Mucosa of descending colon (tissue), 3 donors: ENCODE results near the gene DENND2A. TPM values are rescaled to one million over a fixed set of nuclear protein-coding genes. Genes with fewer than 3 reads are reported as not detected.
"Not testable (repeated sequence)": the region's sequence is repeated elsewhere in the genome, so short reads cannot be mapped to it uniquely, and the experiment has no call there.

Experiments
- ATAC-seq: fragments of 200-7000 bp; cut with Tn5 transposase; one replicate; pipeline ENCODE4 v1.9.1; 2020; ENCODE audit warnings: mild to moderate bottlenecking, moderate library complexity
- DNase-seq, 3 donors: peaks; one replicate each; pipeline ENCODE4 v3.0.0-alpha.2; 2020
- H3K36me3 ChIP-seq: fragments of 200-600 bp; one replicate; pipeline ENCODE4 v1.8.0; 2021; ENCODE audit warnings: low read depth, mild to moderate bottlenecking
- H3K4me1 ChIP-seq: fragments of 200-600 bp; one replicate; pipeline ENCODE4 v1.8.0; 2021; ENCODE audit warnings: low read depth, mild to moderate bottlenecking
- H3K4me3 ChIP-seq: fragments of 200-600 bp; one replicate; pipeline ENCODE4 v1.8.0; 2021; ENCODE audit warnings: mild to moderate bottlenecking
- H3K9me3 ChIP-seq: fragments of 200-600 bp; one replicate; pipeline ENCODE4 v1.8.0; 2021; ENCODE audit warnings: mild to moderate bottlenecking
- intact Hi-C, 2 donors: fragments of 100-400 bp; cut with DNase I in 1 of 2; cut with micrococcal nuclease in 1 of 2; formaldehyde crosslinking; loops; one replicate each; pipeline versions ENCODE4 v1.11.0 to v1.11.1; 2022; cut with DNase I, micrococcal nuclease
- total RNA-seq, 3 donors: library from RNA; stranded (reverse); fragmentation: NEBNext Ultra II Directional in 2 of 3; extraction: Animal tissue kit (Norgen Biotek cat#: 25700) in 2 of 3; gene quantifications; one replicate each; pipeline versions ENCODE4 v1.2.1 to v1.2.4, GENCODE V29; 2021 to 2023
- TF ChIP-seq, protein P1 (sequence below): fragments of 200-600 bp; IDR thresholded peaks from one replicate; pipeline ENCODE4 v1.8.0; 2022; ENCODE audit warnings: antibody characterized with exemption, mild to moderate bottlenecking
- donor health status: DM: no; HTN: no; CAD: no; lungs with moderate emphysema.
- donor health status: DM: no; HTN: no; CAD: no.
- donor health status: DM: no; HTN: yes; CAD: no.

DENND2A gene
- total RNA-seq, 3 donors from 2014 or later = 8.4 to 17.7 (median 10.1) TPM

DNA sequence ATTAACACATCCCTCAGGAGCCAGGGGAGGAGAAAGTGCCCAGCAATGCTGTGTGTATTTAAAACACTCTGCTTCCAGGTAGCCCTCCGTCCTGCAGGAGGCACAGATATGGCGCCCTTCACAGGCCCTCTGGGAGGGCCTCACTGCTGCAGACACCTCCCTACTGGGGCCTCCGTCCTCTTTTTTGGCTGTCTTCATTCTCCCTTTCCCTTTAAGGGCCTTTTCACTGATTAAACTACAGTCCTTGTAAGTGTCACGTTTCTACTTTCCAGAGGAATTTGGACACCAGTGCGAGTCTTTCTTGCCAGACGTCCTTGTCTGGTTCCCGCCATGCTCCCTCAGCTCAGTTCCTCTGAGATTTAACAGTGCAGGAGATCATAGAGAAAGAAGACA, 121.6 kb downstream of the DENND2A start:
- peaks cover 3% of the 10 kb centered on the region for H3K4me1 ChIP-seq
- peak; percentile 53 for ATAC-seq
- H3K36me3 ChIP-seq = no peaks in the 10 kb centered on the region
- intact Hi-C loops = loop anchor here (5.0 kb wide), 1 partner anchor 133 kb away; no protein-coding TSS in a partner anchor
- peak in 2 of 3 donors; percentile 37 to 51 for DNase-seq
- no peaks in the 10 kb centered on the region for H3K9me3 ChIP-seq
- TF ChIP-seq, protein P1, sequence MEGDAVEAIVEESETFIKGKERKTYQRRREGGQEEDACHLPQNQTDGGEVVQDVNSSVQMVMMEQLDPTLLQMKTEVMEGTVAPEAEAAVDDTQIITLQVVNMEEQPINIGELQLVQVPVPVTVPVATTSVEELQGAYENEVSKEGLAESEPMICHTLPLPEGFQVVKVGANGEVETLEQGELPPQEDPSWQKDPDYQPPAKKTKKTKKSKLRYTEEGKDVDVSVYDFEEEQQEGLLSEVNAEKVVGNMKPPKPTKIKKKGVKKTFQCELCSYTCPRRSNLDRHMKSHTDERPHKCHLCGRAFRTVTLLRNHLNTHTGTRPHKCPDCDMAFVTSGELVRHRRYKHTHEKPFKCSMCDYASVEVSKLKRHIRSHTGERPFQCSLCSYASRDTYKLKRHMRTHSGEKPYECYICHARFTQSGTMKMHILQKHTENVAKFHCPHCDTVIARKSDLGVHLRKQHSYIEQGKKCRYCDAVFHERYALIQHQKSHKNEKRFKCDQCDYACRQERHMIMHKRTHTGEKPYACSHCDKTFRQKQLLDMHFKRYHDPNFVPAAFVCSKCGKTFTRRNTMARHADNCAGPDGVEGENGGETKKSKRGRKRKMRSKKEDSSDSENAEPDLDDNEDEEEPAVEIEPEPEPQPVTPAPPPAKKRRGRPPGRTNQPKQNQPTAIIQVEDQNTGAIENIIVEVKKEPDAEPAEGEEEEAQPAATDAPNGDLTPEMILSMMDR = no peak
- H3K4me3 ChIP-seq = no peak overlapping the region

DNA sequence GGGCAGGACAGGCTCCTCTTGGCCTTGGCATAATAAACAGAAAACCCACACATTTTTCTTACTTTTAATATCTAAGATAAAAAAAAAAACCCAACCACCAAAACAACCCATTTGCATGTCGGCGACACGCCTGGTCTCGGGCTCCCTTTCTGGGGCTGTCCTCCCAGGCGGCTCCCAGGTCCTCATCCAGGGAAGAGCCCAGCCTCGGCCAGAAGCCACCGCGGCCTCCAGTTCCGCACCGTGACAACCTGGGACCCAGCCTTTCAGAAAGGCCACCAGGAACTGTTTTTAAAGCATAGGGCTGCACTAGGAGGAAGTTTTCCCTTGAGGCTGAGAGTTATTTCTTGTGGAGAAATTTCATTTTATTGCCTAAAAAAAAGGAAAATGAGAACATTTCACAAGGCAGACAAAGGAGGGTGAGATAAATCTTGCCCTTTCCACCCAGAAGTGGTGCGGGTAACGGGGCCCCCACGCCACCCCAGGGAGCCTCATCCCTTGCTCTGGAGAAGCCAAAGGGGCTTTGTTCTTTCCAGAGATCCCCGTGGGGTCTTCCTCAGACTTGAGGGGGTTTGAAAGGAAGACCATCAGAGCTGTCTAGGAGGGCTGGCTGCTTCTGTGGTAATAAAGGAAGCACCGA, 122.1 kb downstream of the DENND2A start:
- Histone ChIP-seq H3K36me3 (no peaks in the 10 kb centered on the region), H3K9me3 (no peaks in the 10 kb centered on the region), H3K4me3 (no peak overlapping the region), H3K4me1 (peaks cover 3% of the 10 kb centered on the region)
- intact Hi-C loops = loop anchor here (5.0 kb wide), 1 partner anchor 134 kb away; no protein-coding TSS in a partner anchor
- ATAC-seq (peak; percentile 6), DNase-seq (no peak)
- TF ChIP-seq, protein P1 = no peak

DNA sequence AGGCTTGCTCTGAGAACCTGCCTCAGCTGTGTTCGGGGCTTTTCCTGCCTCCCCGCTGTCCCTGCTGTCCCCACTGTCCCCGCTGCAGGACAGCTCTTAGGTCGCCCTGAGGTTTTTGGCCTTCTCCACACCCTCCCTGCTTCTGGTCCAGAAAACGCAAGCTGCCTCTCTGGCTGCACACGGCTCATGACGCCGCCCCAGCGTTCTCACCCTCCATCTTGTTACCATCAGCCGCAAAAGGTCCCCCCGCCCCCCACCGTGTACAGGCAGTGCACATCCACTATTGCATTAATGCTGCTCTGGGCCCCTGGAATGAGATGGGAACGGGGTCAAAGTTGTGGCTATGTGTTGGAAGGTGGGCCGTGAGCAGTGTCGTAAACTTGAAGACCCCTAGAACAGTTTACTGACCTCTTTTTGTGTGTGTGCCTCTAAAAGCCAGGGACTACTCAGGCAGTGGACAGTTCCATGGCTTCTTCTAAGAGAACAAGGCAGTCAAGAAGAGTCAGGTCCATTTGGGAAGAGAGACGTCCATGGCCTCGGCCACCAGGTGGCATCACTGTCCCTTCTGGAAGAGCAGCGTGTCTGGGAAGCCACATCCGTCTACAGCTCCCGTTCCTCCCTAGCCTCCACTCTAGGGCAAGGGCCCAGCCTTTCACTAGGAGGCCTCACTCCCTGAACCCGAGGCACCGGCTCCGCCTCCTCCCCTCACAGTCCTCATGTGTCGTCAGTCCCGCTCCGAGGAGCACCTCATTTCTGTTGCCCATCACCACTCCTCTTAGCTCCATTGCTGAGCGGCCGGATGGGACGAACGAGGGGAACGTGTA, 122.9 kb downstream of the DENND2A start:
- no peaks in the 10 kb centered on the region for H3K36me3 ChIP-seq

DNA sequence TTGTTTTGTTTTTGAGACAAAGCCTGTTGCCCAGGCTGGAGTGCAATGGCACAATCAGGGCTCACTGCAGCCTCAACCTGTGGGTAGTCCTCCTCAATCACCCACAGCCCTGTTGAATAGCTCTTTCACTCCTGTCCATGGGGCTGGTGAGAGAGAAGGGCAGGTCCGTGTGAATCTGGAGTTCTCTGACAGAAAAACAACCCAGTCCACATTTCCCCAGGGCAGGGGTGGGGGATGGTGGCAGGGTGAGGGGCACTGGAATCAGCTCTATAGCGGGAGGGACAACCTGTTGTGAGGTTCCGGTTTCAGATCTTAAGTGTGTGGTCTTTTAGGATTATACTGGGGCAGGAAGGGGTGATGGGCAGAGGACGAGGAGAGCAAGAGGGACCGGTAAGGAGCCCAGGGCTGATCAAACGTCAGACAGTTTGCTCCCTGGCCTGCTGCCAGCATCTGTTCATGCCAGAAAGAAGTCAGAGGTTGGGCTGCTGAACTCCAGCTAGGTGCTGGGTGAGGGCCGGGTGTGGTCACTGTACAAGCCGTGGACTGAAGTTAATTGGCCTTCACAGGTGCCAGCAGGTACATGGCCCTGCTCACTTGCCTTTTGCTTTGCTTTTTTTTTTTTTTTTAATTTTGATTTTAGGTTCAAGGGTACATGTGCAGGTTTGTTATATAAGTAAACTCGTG, 128.2 kb downstream of the DENND2A start:
- Histone ChIP-seq H3K9me3 (no peaks in the 10 kb centered on the region), H3K36me3 (no peaks in the 10 kb centered on the region), H3K4me1 (peaks cover 12% of the 10 kb centered on the region), H3K4me3 (no peak overlapping the region)
- intact Hi-C loops = no loop called here
- DNase-seq = peak; percentile 94 to 98 (median 96)
- TF ChIP-seq, protein P1 = no peak
- peak; percentile 96 for ATAC-seq

More for the DNA sequence above, 122.9 kb downstream of the DENND2A start:
- intact Hi-C loops = loop anchor here (5.0 kb wide), 1 partner anchor 135 kb away; no protein-coding TSS in a partner anchor
- DNase-seq (peak; percentile 91 to 98 (median 96)), ATAC-seq (peak; percentile 90)
- no peak overlapping the region for H3K4me3 ChIP-seq
- H3K9me3 ChIP-seq = no peaks in the 10 kb centered on the region
- TF ChIP-seq, protein P1 = peak; percentile 66
- peaks cover 3% of the 10 kb centered on the region for H3K4me1 ChIP-seq

DNA sequence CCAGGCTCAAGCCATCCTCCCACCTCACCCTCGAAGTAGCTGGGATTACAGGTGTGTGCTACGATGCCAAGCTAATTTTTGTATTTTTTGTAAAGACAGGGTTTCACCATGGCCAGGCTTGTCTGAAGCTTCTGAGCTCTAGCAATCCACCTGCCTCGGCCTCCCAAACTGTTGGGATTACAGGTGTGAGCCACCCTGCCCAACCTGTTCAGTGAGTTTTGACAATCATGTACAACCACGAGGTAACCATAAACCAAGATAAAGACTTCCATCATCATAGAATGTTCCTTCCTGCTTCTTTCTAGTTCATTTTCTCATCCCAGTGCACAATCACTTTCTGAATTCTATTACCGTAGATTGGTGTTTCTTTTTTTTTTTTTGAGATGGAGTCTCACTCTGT, 130.8 kb downstream of the DENND2A start:
- H3K36me3 ChIP-seq = no peaks in the 10 kb centered on the region
- TF ChIP-seq, protein P1 = no peak
- intact Hi-C loops = no loop called here

DNA sequence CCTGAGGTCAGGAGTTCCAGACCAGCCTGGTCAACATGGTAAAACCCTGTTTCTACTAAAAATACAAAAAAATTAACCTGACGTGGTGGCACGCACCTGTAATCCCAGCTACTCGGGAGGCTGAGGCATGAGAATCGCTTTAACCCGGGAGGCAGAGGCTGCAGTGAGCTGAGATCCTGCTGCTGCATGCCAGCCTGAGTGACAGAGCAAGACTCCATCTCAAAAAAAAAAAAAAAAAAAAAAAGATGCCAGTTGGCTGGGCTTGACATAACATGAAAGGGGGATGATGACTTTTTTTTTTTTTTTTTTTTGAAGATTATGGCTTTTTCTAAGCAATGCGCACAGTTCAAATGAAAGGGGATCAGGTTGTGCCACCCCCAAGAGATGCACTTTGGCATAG, 133.1 kb downstream of the DENND2A start:
- DNase-seq, H3K9me3 ChIP-seq, H3K36me3 ChIP-seq, H3K4me3 ChIP-seq, intact Hi-C loops, ATAC-seq: not testable (repeated sequence)
- peaks cover 19% of the 10 kb centered on the region for H3K4me1 ChIP-seq

More for the DNA sequence above, 130.8 kb downstream of the DENND2A start:
- peak in 2 of 3 donors; percentile 77 to 85 for DNase-seq
- ATAC-seq = peak; percentile 70
- Histone ChIP-seq H3K9me3 (no peaks in the 10 kb centered on the region), H3K4me3 (no peak overlapping the region), H3K4me1 (peaks cover 19% of the 10 kb centered on the region)
